Measurements from ENCODE around the gene ATP8A2.

The ATP8A2 gene

DNA sequence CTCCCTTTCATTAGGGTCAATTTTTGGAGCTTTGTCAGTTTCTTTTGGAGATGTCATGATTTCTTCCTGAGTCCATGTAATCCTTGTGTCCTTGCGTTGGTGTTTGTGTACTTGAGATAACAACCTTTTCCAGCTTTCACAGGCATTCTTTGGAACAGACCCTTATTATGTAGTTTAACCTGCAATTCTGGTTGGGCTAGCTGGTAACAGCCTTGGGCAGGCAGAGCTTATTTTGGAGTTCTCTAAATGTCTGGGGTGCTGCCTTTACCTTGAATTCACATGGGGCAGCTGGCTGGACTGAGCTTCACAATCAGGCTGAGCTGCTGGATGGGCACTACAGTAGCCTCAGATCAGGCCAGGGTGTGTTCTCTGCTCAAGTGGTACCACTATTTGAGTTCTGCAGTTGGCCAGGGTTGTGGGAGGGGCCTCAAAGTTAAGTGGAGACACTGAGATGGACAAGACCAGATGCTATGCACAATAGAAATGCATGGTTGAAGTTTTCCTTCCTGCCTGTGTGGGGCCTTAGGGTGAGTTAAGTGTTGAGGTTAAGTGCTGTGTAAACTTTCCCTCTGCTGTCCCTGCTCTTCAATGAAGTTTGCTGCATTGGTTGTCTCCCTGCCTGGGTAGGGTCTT, 277.3 kb downstream of the ATP8A2 start:
- Histone ChIP-seq H3K4me3 (ENCODE audit: low read depth in 1 of 2, low read length in 1 of 2) (no peak overlapping the region), H3K36me3 (no peaks in the 10 kb centered on the region), H3K27ac (no peak overlapping the region), H3K4me1 (ENCODE audit: control insufficient read depth in 1 of 2, insufficient read depth in 1 of 2, low read depth in 1 of 2, low read length in 1 of 2) (no peaks in the 10 kb centered on the region), H3K9me3 (no peaks in the 10 kb centered on the region), H3K27me3 (no peaks in the 10 kb centered on the region)
- TF ChIP-seq CTCF (IDR thresholded peaks at IDR 0.05): no peak

GRCh38 chr13:25652764-25653163, 281.0 kb downstream of the ATP8A2 start:
- no peak overlapping the region for H3K4me3 ChIP-seq (ENCODE audit: low read depth in 1 of 2, low read length in 1 of 2)
- H3K27me3 ChIP-seq: no peaks in the 10 kb centered on the region
- no peaks in the 10 kb centered on the region for H3K9me3 ChIP-seq
- H3K27ac ChIP-seq: no peak overlapping the region
- TF ChIP-seq CTCF (IDR thresholded peaks at IDR 0.05): no peak
- no peaks in the 10 kb centered on the region for H3K4me1 ChIP-seq (ENCODE audit: control insufficient read depth in 1 of 2, insufficient read depth in 1 of 2, low read depth in 1 of 2, low read length in 1 of 2)
- no peaks in the 10 kb centered on the region for H3K36me3 ChIP-seq

GRCh38 chr13:25654322-25654721, 282.5 kb downstream of the ATP8A2 start:
- Histone ChIP-seq H3K4me1 (ENCODE audit: control insufficient read depth in 1 of 2, insufficient read depth in 1 of 2, low read depth in 1 of 2, low read length in 1 of 2) (no peaks in the 10 kb centered on the region), H3K9me3 (no peaks in the 10 kb centered on the region), H3K27me3 (no peaks in the 10 kb centered on the region), H3K27ac (no peak overlapping the region), H3K4me3 (ENCODE audit: low read depth in 1 of 2, low read length in 1 of 2) (no peak overlapping the region), H3K36me3 (no peaks in the 10 kb centered on the region)
- TF ChIP-seq CTCF (IDR thresholded peaks at IDR 0.05): no peak

DNA sequence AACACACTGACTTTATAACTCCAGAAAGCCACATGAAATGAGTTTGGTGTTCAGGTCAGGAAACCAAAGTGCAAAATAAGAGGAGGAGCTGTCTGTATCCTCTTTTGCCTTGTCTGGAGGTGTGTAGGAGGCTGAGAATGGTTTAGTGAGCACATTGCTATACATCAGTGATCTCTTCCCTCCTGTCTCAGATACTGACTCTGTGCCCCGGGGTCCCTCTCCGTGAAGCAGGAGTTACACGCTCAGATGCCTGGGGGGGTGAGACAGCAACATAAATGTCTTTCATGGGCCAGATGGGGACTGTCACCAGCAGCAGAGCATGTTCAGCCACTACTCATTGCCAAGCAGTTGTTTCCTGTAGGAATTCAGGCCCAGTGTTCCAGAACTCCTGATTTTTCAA, 285.4 kb downstream of the ATP8A2 start:
- Histone ChIP-seq H3K36me3 (no peaks in the 10 kb centered on the region), H3K4me1 (ENCODE audit: control insufficient read depth in 1 of 2, insufficient read depth in 1 of 2, low read depth in 1 of 2, low read length in 1 of 2) (no peaks in the 10 kb centered on the region), H3K4me3 (ENCODE audit: low read depth in 1 of 2, low read length in 1 of 2) (no peak overlapping the region), H3K27me3 (no peaks in the 10 kb centered on the region), H3K9me3 (no peaks in the 10 kb centered on the region), H3K27ac (no peak overlapping the region)
- no peak for TF ChIP-seq CTCF (IDR thresholded peaks at IDR 0.05)

GRCh38 chr13:25659091-25659795, 287.5 kb downstream of the ATP8A2 start:
- TF ChIP-seq CTCF (IDR thresholded peaks at IDR 0.05): no peak
- Histone ChIP-seq H3K36me3 (no peaks in the 10 kb centered on the region), H3K9me3 (no peaks in the 10 kb centered on the region), H3K27me3 (no peaks in the 10 kb centered on the region), H3K27ac (no peak overlapping the region), H3K4me3 (ENCODE audit: low read depth in 1 of 2, low read length in 1 of 2) (no peak overlapping the region), H3K4me1 (ENCODE audit: control insufficient read depth in 1 of 2, insufficient read depth in 1 of 2, low read depth in 1 of 2, low read length in 1 of 2) (no peaks in the 10 kb centered on the region)

Measured in neutrophil (primary cell).